GM12875 (cell line): Measurements from ENCODE around the gene STAT2.

Experiments used
- H3K4me3 ChIP-seq: one replicate; pipeline ENCODE4 v1.5.1; 2011; ENCODE audit warnings: low read depth, low read length, control low read depth
- TF ChIP-seq, protein P1 (sequence below): IDR thresholded peaks from 2 replicates; pipeline ENCODE4 v1.5.1; 2011; ENCODE audit warnings: low read depth, mild to moderate bottlenecking, control low read depth, inconsistent platforms, low read length, moderate library complexity, borderline replicate concordance; ENCODE audit not compliant: insufficient read depth

The STAT2 gene

GRCh38 chr12:56298828-56299227, 61.1 kb downstream of the STAT2 start:
- peak overlapping the region; percentile 78 for H3K4me3 ChIP-seq
- TF ChIP-seq, protein P1, sequence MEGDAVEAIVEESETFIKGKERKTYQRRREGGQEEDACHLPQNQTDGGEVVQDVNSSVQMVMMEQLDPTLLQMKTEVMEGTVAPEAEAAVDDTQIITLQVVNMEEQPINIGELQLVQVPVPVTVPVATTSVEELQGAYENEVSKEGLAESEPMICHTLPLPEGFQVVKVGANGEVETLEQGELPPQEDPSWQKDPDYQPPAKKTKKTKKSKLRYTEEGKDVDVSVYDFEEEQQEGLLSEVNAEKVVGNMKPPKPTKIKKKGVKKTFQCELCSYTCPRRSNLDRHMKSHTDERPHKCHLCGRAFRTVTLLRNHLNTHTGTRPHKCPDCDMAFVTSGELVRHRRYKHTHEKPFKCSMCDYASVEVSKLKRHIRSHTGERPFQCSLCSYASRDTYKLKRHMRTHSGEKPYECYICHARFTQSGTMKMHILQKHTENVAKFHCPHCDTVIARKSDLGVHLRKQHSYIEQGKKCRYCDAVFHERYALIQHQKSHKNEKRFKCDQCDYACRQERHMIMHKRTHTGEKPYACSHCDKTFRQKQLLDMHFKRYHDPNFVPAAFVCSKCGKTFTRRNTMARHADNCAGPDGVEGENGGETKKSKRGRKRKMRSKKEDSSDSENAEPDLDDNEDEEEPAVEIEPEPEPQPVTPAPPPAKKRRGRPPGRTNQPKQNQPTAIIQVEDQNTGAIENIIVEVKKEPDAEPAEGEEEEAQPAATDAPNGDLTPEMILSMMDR, result no peak

DNA sequence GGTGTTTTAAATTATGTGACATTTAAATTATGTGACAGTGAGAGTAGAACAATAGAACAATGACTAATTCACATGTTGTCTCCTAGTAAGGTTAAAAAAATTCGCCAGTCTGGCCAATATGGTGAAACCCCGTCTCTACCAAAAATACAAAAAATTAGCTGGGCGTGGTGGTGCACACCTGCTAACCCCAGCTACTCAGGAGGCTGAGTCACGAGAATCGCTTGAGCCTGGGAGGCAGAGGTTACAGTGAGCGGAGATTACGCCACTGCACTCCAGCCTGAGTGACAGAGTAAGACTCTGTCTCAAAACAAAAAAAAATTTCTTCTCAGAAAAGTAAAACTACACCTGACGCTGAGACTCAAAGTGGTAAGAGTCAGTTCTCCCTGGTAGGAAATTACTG, 62.5 kb downstream of the STAT2 start:
- TF ChIP-seq, protein P1, result no peak
- H3K4me3 ChIP-seq, result no peak overlapping the region

DNA sequence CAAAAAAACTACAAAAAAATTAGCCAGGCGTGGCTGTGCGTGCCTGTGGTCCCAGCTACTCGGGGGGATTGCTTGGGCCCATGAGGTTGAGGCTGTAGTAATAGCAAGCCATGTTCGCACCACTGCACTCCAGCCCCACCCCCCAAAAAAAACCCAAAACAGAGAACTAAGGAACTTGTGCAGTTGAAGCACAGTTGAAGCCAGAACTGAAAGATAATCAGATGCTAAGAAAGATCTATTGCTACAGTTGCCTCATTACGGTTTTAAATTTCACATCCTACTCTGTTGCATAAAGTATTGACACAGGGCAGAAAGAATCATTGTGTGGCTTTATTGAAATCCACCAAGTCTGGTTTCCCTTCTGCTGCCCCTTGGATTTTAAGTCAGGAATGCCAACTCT, 63.6 kb downstream of the STAT2 start:
- no peak overlapping the region for H3K4me3 ChIP-seq
- TF ChIP-seq, protein P1, result no peak

DNA sequence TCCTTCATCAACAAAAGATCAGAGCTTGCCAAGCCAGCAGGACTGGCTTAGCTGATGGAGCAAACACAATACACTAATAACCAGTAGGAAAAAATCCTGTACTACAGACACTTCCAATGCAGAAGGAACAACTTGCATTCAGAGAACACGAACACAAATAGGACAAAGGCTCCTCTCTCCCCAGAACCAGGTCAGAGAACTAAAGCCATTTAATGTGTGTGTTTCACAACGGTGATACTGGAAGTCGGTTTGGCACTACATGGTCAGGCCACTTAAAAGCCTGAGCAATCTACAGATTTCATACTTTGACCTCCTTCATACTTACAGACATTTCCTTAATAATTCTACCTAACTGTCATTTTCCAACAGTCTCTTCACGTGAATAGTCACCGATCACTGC, 66.1 kb downstream of the STAT2 start:
- TF ChIP-seq, protein P1, result no peak
- H3K4me3 ChIP-seq, result no peak overlapping the region
